HUES48 (cell line): ENCODE measurements around the gene MTA1.

Source experiments
- H3K27ac ChIP-seq: one replicate; pipeline ENCODE4 v1.7.0; 2013; ENCODE audit warnings: low read depth, low read length, inconsistent platforms
- H3K27me3 ChIP-seq: 2 replicates; pipeline ENCODE4 v1.6.1; 2013; ENCODE audit warnings: mild to moderate bottlenecking, low read length; ENCODE audit not compliant: control insufficient read depth, insufficient read depth
- H3K36me3 ChIP-seq: 2 replicates; pipeline ENCODE4 v1.6.1; 2013; ENCODE audit warnings: low read length; ENCODE audit not compliant: control insufficient read depth, insufficient read depth
- H3K4me1 ChIP-seq: 2 replicates; pipeline ENCODE4 v1.6.1; 2013; ENCODE audit warnings: mild to moderate bottlenecking, low read length; ENCODE audit not compliant: control insufficient read depth, insufficient read depth
- H3K4me3 ChIP-seq: 2 replicates; pipeline ENCODE4 v1.5.1; 2013; ENCODE audit warnings: mild to moderate bottlenecking, low read depth, low read length
- H3K9ac ChIP-seq: 2 replicates; pipeline ENCODE4 v1.6.1; 2013; ENCODE audit warnings: mild to moderate bottlenecking, low read depth, low read length, moderate library complexity
- H3K9me3 ChIP-seq: 2 replicates; pipeline ENCODE4 v1.6.1; 2013; ENCODE audit warnings: low read length; ENCODE audit not compliant: control insufficient read depth, insufficient read depth

The MTA1 gene

GRCh38 chr14:105426416-105427130 lies 6.9 kb downstream of the MTA1 start:
- Histone ChIP-seq H3K4me1 (no peaks in the 10 kb centered on the region), H3K9me3 (no peaks in the 10 kb centered on the region), H3K27me3 (no peaks in the 10 kb centered on the region), H3K4me3 (no peak overlapping the region), H3K27ac (no peak overlapping the region), H3K36me3 (peaks cover 54% of the 10 kb centered on the region), H3K9ac (no peak overlapping the region)

- H3K4me3 ChIP-seq, result no peak overlapping the region
- no peaks in the 10 kb centered on the region for H3K4me1 ChIP-seq
- no peaks in the 10 kb centered on the region for H3K9me3 ChIP-seq
- no peaks in the 10 kb centered on the region for H3K27me3 ChIP-seq
- H3K27ac ChIP-seq, result no peak overlapping the region
- H3K9ac ChIP-seq, result no peak overlapping the region
- H3K36me3 ChIP-seq, result peaks cover 49% of the 10 kb centered on the region
Observed at GRCh38 chr14:105427412-105427811, 7.8 kb downstream of the MTA1 start.

- no peak overlapping the region for H3K9ac ChIP-seq
- no peak overlapping the region for H3K27ac ChIP-seq
- no peaks in the 10 kb centered on the region for H3K9me3 ChIP-seq
- no peak overlapping the region for H3K4me3 ChIP-seq
- H3K4me1 ChIP-seq, result no peaks in the 10 kb centered on the region; the same call in 1 of the 2 replicates
- H3K27me3 ChIP-seq, result no peaks in the 10 kb centered on the region
- peaks cover 48% of the 10 kb centered on the region for H3K36me3 ChIP-seq
Observed at GRCh38 chr14:105427936-105428485, 8.4 kb downstream of the MTA1 start.

GRCh38 chr14:105430042-105430441 lies 10.4 kb downstream of the MTA1 start:
- Histone ChIP-seq H3K27ac (no peak overlapping the region), H3K9ac (no peak overlapping the region), H3K9me3 (no peaks in the 10 kb centered on the region), H3K27me3 (no peaks in the 10 kb centered on the region), H3K36me3 (peaks cover 37% of the 10 kb centered on the region), H3K4me3 (no peak overlapping the region), H3K4me1 (no peaks in the 10 kb centered on the region; the same call in 1 of the 2 replicates)

- H3K4me3 ChIP-seq, result no peak overlapping the region
Observed at GRCh38 chr14:105430565-105430964, 10.9 kb downstream of the MTA1 start.

GRCh38 chr14:105431256-105431655 lies 11.6 kb downstream of the MTA1 start:
- Histone ChIP-seq H3K27ac (no peak overlapping the region), H3K36me3 (peaks cover 37% of the 10 kb centered on the region), H3K27me3 (no peaks in the 10 kb centered on the region), H3K9ac (no peak overlapping the region), H3K4me3 (no peak overlapping the region), H3K4me1 (no peaks in the 10 kb centered on the region; the same call in 1 of the 2 replicates), H3K9me3 (no peaks in the 10 kb centered on the region)

More at GRCh38 chr14:105430565-105430964, 10.9 kb downstream of the MTA1 start:
- no peaks in the 10 kb centered on the region for H3K9me3 ChIP-seq
- H3K4me1 ChIP-seq, result no peaks in the 10 kb centered on the region; the same call in 1 of the 2 replicates
- H3K27me3 ChIP-seq, result no peaks in the 10 kb centered on the region
- H3K36me3 ChIP-seq, result peaks cover 37% of the 10 kb centered on the region
- H3K27ac ChIP-seq, result no peak overlapping the region
- no peak overlapping the region for H3K9ac ChIP-seq

- Histone ChIP-seq H3K27me3 (no peaks in the 10 kb centered on the region), H3K9me3 (no peaks in the 10 kb centered on the region), H3K9ac (no peak overlapping the region), H3K4me1 (no peaks in the 10 kb centered on the region; the same call in 1 of the 2 replicates), H3K36me3 (peaks cover 26% of the 10 kb centered on the region), H3K4me3 (no peak overlapping the region), H3K27ac (no peak overlapping the region)
Observed at GRCh38 chr14:105432657-105433056, 13.0 kb downstream of the MTA1 start.

GRCh38 chr14:105433161-105433605 lies 13.6 kb downstream of the MTA1 start:
- H3K4me1 ChIP-seq, result no peaks in the 10 kb centered on the region; the same call in 1 of the 2 replicates
- no peaks in the 10 kb centered on the region for H3K9me3 ChIP-seq
- H3K27ac ChIP-seq, result no peak overlapping the region
- H3K4me3 ChIP-seq, result no peak overlapping the region
- peaks cover 21% of the 10 kb centered on the region for H3K36me3 ChIP-seq
- no peaks in the 10 kb centered on the region for H3K27me3 ChIP-seq
- H3K9ac ChIP-seq, result no peak overlapping the region; the same call in 1 of the 2 replicates

GRCh38 chr14:105436402-105436801 lies 16.8 kb downstream of the MTA1 start:
- no peak overlapping the region for H3K27ac ChIP-seq
- H3K4me1 ChIP-seq, result no peaks in the 10 kb centered on the region; the same call in 1 of the 2 replicates
- peaks cover 34% of the 10 kb centered on the region for H3K36me3 ChIP-seq
- H3K9me3 ChIP-seq, result no peaks in the 10 kb centered on the region
- no peak overlapping the region for H3K9ac ChIP-seq
- no peaks in the 10 kb centered on the region for H3K27me3 ChIP-seq
- H3K4me3 ChIP-seq, result no peak overlapping the region

- H3K4me3 ChIP-seq, result no peak overlapping the region
- no peaks in the 10 kb centered on the region for H3K27me3 ChIP-seq
- no peak overlapping the region for H3K9ac ChIP-seq
- H3K9me3 ChIP-seq, result no peaks in the 10 kb centered on the region
- H3K4me1 ChIP-seq, result no peaks in the 10 kb centered on the region; the same call in 1 of the 2 replicates
- peaks cover 38% of the 10 kb centered on the region for H3K36me3 ChIP-seq
- no peak overlapping the region for H3K27ac ChIP-seq
Observed at GRCh38 chr14:105436891-105437722, 17.5 kb downstream of the MTA1 start.
